HL-60 (cell line): ENCODE results near the gene STX18.

Experiments
- CTCF ChIP-seq: IDR thresholded peaks from one replicate; pipeline ENCODE4 v1.5.1; 2011; ENCODE audit warnings: low read length, control low read depth, inconsistent platforms; ENCODE audit not compliant: insufficient read depth
- SPI1 ChIP-seq: IDR thresholded peaks from 2 replicates; pipeline ENCODE4 v1.6.1; 2012; ENCODE audit warnings: low read depth, mild to moderate bottlenecking, borderline replicate concordance

- TF ChIP-seq CTCF (no peak), SPI1 (no peak)
Observed at GRCh38 chr4:4542774-4543485, 1.1 kb upstream of the STX18 start.
